Neural crest cell (in vitro differentiated cells): ENCODE results near the gene HSD17B2. TPM values are rescaled to one million over a fixed set of nuclear protein-coding genes. Genes with fewer than 3 reads are reported as not detected.

Experiments used
- DNase-seq: peaks from one replicate; pipeline ENCODE4 v3.0.0; 2021; ENCODE audit warnings: low read depth, mixed read lengths, low spot score
- H3K27ac Mint-ChIP-seq: one replicate; pipeline ENCODE4 v1.8.0; 2021; ENCODE audit warnings: mild to moderate bottlenecking, mixed read lengths; ENCODE audit not compliant: unreplicated experiment
- H3K27me3 Mint-ChIP-seq: 2 replicates; pipeline ENCODE4 v1.8.0; 2021; ENCODE audit warnings: low read depth, mild to moderate bottlenecking, mixed read lengths
- H3K36me3 Mint-ChIP-seq: 2 replicates; pipeline ENCODE4 v1.8.0; 2021; ENCODE audit warnings: low read depth, mild to moderate bottlenecking, mixed read lengths
- H3K4me1 Mint-ChIP-seq: 2 replicates; pipeline ENCODE4 v1.8.0; 2021; ENCODE audit warnings: mixed read lengths
- H3K4me3 Mint-ChIP-seq: one replicate; pipeline ENCODE4 v1.8.0; 2021; ENCODE audit warnings: mild to moderate bottlenecking, mixed read lengths
- H3K9me3 Mint-ChIP-seq: 2 replicates; pipeline ENCODE4 v1.8.0; 2021; ENCODE audit warnings: mixed read lengths
- total RNA-seq: library from RNA; stranded (reverse); gene quantifications from 2 replicates; pipeline ENCODE4 v1.2.1, GENCODE V29; 2021
- TF ChIP-seq, protein P1 (sequence below): fragments of 200-600 bp; sonication (generic); conservative IDR thresholded peaks from 2 replicates; pipeline ENCODE4 v1.5.0; 2021; ENCODE audit warnings: antibody characterized with exemption, mild to moderate bottlenecking

The HSD17B2 gene
- total RNA-seq, 1 donor from 2014 or later, result not detected

DNA sequence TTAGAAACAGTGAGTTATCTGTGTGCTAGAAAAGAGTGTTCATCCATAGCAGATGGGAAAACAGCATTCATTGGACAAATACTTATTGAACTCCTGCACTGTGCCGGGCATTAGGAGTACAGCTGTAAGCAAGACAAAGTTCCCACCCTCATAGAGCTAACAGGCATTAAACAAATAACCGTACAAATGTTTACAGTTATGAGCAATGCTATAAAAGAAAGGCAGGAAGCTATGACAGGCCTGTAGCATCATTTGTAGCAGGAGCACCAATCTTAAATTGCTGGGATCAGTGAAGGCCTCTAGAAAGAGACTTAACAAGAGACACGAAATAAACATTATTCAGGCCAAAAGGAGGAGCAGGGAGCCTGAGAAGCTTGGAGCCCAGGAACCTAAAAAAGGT, 39.4 kb upstream of the HSD17B2 start:
- no peaks in the 10 kb centered on the region for H3K36me3 Mint-ChIP-seq
- no peak overlapping the region for H3K4me3 Mint-ChIP-seq
- H3K27ac Mint-ChIP-seq, result no peak overlapping the region
- no peak for DNase-seq
- peaks cover 11% of the 10 kb centered on the region for H3K4me1 Mint-ChIP-seq
- H3K9me3 Mint-ChIP-seq, result no peaks in the 10 kb centered on the region
- H3K27me3 Mint-ChIP-seq, result no peaks in the 10 kb centered on the region
- TF ChIP-seq, protein P1, sequence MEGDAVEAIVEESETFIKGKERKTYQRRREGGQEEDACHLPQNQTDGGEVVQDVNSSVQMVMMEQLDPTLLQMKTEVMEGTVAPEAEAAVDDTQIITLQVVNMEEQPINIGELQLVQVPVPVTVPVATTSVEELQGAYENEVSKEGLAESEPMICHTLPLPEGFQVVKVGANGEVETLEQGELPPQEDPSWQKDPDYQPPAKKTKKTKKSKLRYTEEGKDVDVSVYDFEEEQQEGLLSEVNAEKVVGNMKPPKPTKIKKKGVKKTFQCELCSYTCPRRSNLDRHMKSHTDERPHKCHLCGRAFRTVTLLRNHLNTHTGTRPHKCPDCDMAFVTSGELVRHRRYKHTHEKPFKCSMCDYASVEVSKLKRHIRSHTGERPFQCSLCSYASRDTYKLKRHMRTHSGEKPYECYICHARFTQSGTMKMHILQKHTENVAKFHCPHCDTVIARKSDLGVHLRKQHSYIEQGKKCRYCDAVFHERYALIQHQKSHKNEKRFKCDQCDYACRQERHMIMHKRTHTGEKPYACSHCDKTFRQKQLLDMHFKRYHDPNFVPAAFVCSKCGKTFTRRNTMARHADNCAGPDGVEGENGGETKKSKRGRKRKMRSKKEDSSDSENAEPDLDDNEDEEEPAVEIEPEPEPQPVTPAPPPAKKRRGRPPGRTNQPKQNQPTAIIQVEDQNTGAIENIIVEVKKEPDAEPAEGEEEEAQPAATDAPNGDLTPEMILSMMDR, result no peak

DNA sequence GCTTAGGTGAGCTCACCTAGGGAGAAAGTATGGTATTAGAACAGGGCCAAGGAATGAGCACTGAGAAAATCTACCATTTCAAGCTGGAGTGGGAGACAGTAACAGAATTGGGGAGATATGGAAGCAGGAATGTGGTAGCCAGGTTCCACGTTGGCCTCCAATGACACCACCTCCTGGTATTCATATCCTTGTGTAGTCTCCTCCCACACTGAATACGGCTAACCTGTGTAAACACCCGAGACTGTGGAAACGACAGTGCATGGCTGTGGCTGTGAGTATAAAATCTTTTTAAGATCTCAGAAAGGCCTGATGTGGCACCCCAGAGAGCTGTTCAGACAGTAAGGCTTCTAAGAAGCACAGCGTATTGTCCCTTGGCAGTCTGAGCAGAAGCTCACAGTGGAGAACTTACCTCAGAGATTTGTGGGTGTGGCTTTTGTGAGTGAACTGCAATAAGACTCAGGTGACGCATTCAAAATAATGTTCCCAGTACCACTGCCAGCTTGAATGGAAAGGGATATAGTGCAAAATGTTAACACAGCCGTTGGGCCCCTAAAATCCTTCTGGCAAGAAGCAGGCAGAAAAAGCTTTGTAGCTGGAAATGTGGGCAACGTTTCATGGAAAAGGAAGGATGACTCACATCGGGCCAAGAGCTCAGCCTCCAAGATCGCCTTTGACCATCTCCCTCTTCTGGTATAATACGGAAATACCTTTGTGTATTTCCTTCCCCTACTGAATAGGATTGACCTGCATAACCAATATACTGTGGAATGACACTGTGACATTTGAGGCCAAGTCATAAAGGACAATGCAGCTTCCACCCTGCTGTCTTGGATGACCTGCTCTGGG, 38.2 kb upstream of the HSD17B2 start:
- no peaks in the 10 kb centered on the region for H3K9me3 Mint-ChIP-seq
- no peaks in the 10 kb centered on the region for H3K27me3 Mint-ChIP-seq
- no peak for DNase-seq
- TF ChIP-seq, protein P1, result peak; percentile 41
- H3K4me3 Mint-ChIP-seq, result no peak overlapping the region
- H3K27ac Mint-ChIP-seq, result no peak overlapping the region
- H3K4me1 Mint-ChIP-seq, result peaks cover 11% of the 10 kb centered on the region
- H3K36me3 Mint-ChIP-seq, result no peaks in the 10 kb centered on the region

DNA sequence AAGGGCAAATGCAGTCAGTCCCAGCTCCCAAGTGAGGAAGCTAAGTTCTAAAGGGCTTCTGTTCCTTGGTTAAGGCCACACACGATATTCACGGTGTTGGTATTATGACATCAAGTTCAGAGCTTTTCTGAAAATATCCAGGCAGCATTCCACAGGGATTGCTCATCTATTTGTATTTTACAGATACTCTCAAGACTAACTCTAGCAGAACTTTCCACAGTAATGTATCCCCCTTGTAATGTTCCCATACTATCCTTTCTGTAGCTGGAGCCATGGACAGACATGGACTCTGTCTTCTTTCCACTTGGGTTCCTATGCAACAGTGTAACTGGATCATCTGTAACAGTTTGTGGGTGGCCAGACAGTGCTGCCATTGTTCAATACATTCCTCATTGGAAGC, 37.3 kb upstream of the HSD17B2 start:
- Mint-ChIP-seq H3K36me3 (no peaks in the 10 kb centered on the region), H3K27ac (no peak overlapping the region), H3K9me3 (no peaks in the 10 kb centered on the region), H3K4me3 (no peak overlapping the region), H3K4me1 (peaks cover 11% of the 10 kb centered on the region), H3K27me3 (no peaks in the 10 kb centered on the region)
- TF ChIP-seq, protein P1, result no peak
- no peak for DNase-seq

DNA sequence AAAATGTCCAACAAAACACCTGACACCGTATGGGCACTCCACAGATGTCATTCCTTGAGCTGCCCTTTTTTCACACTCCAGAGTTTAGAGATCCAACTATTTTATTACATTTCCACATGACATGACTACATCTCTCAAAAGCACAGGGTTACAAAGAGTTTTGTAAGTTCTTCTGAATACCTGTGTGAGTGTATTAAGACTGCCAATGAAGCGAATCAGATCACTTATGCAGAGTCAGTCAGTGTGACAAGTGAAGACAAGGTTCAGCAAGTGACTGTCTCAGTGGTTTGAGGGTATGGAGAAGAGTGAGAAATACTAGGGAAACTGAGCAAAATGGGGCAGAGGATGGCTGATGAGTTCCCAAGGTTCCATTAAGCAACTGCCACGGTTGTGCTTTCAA, 32.2 kb upstream of the HSD17B2 start:
- H3K4me3 Mint-ChIP-seq, result no peak overlapping the region
- no peak overlapping the region for H3K27ac Mint-ChIP-seq
- no peaks in the 10 kb centered on the region for H3K9me3 Mint-ChIP-seq
- no peaks in the 10 kb centered on the region for H3K36me3 Mint-ChIP-seq
- TF ChIP-seq, protein P1, result no peak
- peaks cover 3% of the 10 kb centered on the region for H3K4me1 Mint-ChIP-seq
- DNase-seq, result no peak
- H3K27me3 Mint-ChIP-seq, result peaks cover 6% of the 10 kb centered on the region

DNA sequence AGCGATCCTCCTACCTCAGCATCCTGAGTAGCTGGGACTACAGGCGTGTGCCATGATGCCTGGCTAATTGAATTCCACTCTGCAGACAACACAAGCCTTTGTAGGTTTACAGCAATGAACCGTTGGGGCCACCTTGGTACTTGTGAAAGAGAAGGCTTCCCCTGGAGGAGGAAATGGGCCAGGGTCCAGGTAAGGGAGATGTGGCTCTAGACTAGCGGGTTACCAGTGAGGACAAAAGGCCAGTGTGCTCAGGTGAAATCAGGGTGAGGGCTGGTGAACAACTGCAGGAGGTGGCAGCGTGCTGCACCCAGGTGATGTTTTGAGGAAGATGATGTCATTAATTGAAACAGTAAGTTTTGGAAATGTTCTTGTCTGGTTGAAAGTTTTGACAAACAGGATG, 30.5 kb upstream of the HSD17B2 start:
- TF ChIP-seq, protein P1, result no peak
- Mint-ChIP-seq H3K36me3 (peaks cover 3% of the 10 kb centered on the region), H3K4me1 (no peaks in the 10 kb centered on the region), H3K4me3 (no peak overlapping the region), H3K27me3 (peaks cover 6% of the 10 kb centered on the region), H3K27ac (no peak overlapping the region), H3K9me3 (peaks cover 7% of the 10 kb centered on the region)
- DNase-seq, result no peak
